HG03439 (cell line): ENCODE data around the gene CDH5.
"Not testable (repeated sequence)": the region's sequence is repeated elsewhere in the genome, so short reads cannot be mapped to it uniquely, and the experiment has no call there.

ENCODE experiments used
- ATAC-seq: cut with Tn5 transposase; IDR thresholded peaks from one replicate; pipeline ENCODE4 v1.9.1; 2021; ENCODE audit warnings: mild to moderate bottlenecking, moderate library complexity; ENCODE audit not compliant: unreplicated experiment

CDH5 gene

GRCh38 chr16:66366433-66367299, at the start of gene CDH5:
CDH5 (plus strand) TSS chr16:66366691; CDS start chr16:66379338, 12,647 bp downstream.
- no peak for ATAC-seq

GRCh38 chr16:66318505-66318904, 48.0 kb upstream of the CDH5 start:
- ATAC-seq: no peak

GRCh38 chr16:66320774-66321173, 45.7 kb upstream of the CDH5 start:
- no peak for ATAC-seq

GRCh38 chr16:66322174-66322573, 44.3 kb upstream of the CDH5 start:
- ATAC-seq: no peak

GRCh38 chr16:66324815-66325515, 41.5 kb upstream of the CDH5 start:
- no peak for ATAC-seq

- no peak for ATAC-seq
These were observed 40.6 kb upstream of the CDH5 start for GRCh38 chr16:66325717-66326376.

GRCh38 chr16:66326991-66327513, 39.4 kb upstream of the CDH5 start:
- no peak for ATAC-seq

GRCh38 chr16:66328282-66328681, 38.2 kb upstream of the CDH5 start:
- no peak for ATAC-seq

- ATAC-seq: not testable (repeated sequence)
These were observed 35.0 kb upstream of the CDH5 start for GRCh38 chr16:66331464-66331863.

GRCh38 chr16:66332634-66333610, 33.6 kb upstream of the CDH5 start:
- no peak for ATAC-seq

GRCh38 chr16:66334853-66335574, 31.5 kb upstream of the CDH5 start:
- no peak for ATAC-seq

- ATAC-seq: no peak
These were observed 30.7 kb upstream of the CDH5 start for GRCh38 chr16:66335704-66336329.

GRCh38 chr16:66337463-66338188, 28.9 kb upstream of the CDH5 start:
- no peak for ATAC-seq

- ATAC-seq: no peak
These were observed 24.1 kb upstream of the CDH5 start for GRCh38 chr16:66342294-66342900.

- ATAC-seq: no peak
These were observed 21.9 kb upstream of the CDH5 start for GRCh38 chr16:66344533-66345145.

GRCh38 chr16:66346221-66346620, 20.3 kb upstream of the CDH5 start:
- no peak for ATAC-seq

GRCh38 chr16:66352304-66352703, 14.2 kb upstream of the CDH5 start:
- no peak for ATAC-seq

GRCh38 chr16:66353055-66353454, 13.4 kb upstream of the CDH5 start:
- ATAC-seq: no peak
